Central memory CD8-positive, alpha-beta T cell (primary cell): ENCODE results near the gene TSPAN18.
A peak's percentile ranks its signal among the peaks of the same experiment; 100 is the strongest.

ENCODE experiments used
- ATAC-seq: fragments of 150-1000 bp; cut with Tn5 transposase; replicated peaks from 2 replicates; pipeline ENCODE4 v1.10.0; 2022; ENCODE audit warnings: mild to moderate bottlenecking, moderate FRiP score, moderate number of reproducible peaks; ENCODE audit not compliant: poor library complexity, severe bottlenecking; ENCODE audit errors: extremely low read depth
- DNase-seq, 2 donors: peaks; one replicate each; pipeline ENCODE4 v3.0.0; 2021; ENCODE audit warnings: low spot score in 2 of 2
- H3K27ac Mint-ChIP-seq: one replicate; pipeline ENCODE4 v1.8.0; 2022; ENCODE audit warnings: low read depth, mild to moderate bottlenecking, moderate library complexity, mixed read lengths
- H3K27me3 Mint-ChIP-seq: one replicate; pipeline ENCODE4 v1.8.0; 2022; ENCODE audit warnings: mixed read lengths
- H3K36me3 Mint-ChIP-seq: one replicate; pipeline ENCODE4 v1.8.0; 2022; ENCODE audit warnings: mild to moderate bottlenecking, moderate library complexity, mixed read lengths; ENCODE audit not compliant: insufficient read depth
- H3K4me1 Mint-ChIP-seq: one replicate; pipeline ENCODE4 v1.8.0; 2022; ENCODE audit warnings: mixed read lengths
- H3K4me3 Mint-ChIP-seq: one replicate; pipeline ENCODE4 v1.8.0; 2022; ENCODE audit warnings: mild to moderate bottlenecking, moderate library complexity, mixed read lengths
- H3K9me3 Mint-ChIP-seq: one replicate; pipeline ENCODE4 v1.8.0; 2022; ENCODE audit warnings: mixed read lengths

TSPAN18 gene

DNA sequence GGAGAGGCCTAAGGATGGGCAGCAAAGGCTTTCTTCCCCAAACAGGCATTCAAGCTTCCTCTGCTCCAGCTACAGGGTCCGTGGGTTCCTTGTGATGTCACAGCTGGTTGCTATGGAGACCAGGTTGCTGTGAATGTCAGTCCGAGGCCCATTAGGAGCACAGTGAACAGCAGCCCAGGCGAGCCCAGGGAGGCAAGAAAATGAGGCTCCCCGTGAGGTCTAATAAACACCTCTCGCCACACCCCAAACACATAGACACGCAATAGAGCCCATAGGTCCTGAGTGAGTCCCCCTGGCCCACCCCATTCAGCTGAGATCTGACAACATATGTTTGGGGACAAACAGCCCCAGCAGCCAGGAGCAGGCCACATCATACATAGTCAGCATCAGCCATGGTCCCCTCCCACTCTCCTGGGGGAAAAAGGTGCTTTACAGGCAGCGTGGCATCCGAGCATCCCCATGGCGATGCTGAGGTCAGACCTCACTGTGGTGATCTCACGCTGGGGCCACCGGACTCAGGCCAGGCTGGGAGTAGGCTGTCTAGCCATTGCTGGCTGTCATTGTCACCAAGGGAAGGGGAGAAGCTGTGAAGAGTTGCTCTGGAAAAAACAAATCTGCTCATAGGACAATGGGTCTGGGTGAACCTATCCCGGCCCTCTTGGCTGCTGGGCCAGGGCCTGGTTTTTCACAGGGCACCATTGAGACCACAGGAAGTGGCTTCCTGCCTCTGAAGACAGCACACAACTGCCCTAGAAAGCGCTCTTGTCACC, 247.1 kb downstream of the TSPAN18 start:
- no peaks in the 10 kb centered on the region for H3K36me3 Mint-ChIP-seq
- DNase-seq, result no peak
- ATAC-seq, result no peak

DNA sequence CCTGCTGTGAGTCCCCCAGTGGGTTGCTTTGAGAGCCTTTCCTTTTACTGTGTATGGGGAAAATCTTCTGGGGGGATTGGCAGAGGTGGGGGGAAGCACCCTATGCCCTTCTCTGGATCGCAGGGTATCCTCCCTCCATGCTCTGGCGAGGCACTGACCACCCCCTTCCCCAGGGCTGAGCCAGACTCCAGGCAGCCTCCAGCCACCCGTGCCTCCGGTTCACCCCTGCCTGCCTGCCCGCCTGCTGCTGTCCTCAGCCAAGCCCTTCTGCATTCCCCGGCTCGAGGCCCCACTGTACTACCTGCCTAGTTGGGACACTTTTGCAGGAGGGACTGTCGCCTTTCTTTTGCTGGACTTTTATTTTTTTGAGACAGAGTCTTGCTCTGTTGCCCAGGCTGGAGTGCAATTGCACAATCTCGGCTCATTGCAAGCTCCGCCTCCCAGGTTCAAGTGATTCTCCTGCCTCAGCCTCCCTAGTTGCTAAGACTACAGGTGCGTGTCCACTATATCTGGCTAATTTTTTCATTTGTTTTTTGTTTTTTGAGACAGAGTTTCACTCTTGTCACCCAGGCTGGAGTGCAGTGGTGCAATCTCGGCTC, 247.7 kb downstream of the TSPAN18 start:
- ATAC-seq (no peak), DNase-seq (no peak)
- H3K9me3 Mint-ChIP-seq, result no peaks in the 10 kb centered on the region
- no peak overlapping the region for H3K27ac Mint-ChIP-seq
- no peak overlapping the region for H3K4me3 Mint-ChIP-seq
- H3K27me3 Mint-ChIP-seq, result no peaks in the 10 kb centered on the region
- peaks cover 12% of the 10 kb centered on the region for H3K4me1 Mint-ChIP-seq
- no peaks in the 10 kb centered on the region for H3K36me3 Mint-ChIP-seq

More for the DNA sequence above, 247.1 kb downstream of the TSPAN18 start:
- Mint-ChIP-seq H3K9me3 (no peaks in the 10 kb centered on the region), H3K27me3 (no peaks in the 10 kb centered on the region), H3K27ac (no peak overlapping the region), H3K4me3 (no peak overlapping the region), H3K4me1 (peaks cover 12% of the 10 kb centered on the region)

DNA sequence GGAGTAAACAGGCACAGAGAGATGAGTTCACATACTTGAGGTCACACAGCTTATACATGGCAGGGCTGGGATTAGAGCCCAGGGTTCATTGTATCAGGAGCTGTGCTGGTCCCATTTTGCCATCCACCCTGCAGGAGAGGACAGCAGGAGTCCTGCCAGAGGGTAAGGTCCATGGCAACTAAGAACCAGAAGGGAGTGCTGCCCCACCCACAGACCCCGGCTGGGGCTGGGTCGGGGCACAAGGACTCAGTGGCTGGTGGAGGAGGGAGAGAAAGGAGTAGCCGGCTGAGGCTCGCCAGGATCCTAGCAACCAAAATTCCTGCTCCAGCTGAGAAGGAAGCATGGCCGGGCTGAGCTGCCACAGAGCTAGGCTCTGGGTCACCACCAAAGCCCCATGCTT, 249.8 kb downstream of the TSPAN18 start:
- H3K9me3 Mint-ChIP-seq, result no peaks in the 10 kb centered on the region
- ATAC-seq (no peak), DNase-seq (no peak)
- peaks cover 3% of the 10 kb centered on the region for H3K36me3 Mint-ChIP-seq
- H3K27me3 Mint-ChIP-seq, result no peaks in the 10 kb centered on the region
- no peak overlapping the region for H3K4me3 Mint-ChIP-seq
- no peak overlapping the region for H3K27ac Mint-ChIP-seq
- H3K4me1 Mint-ChIP-seq, result peaks cover 22% of the 10 kb centered on the region

DNA sequence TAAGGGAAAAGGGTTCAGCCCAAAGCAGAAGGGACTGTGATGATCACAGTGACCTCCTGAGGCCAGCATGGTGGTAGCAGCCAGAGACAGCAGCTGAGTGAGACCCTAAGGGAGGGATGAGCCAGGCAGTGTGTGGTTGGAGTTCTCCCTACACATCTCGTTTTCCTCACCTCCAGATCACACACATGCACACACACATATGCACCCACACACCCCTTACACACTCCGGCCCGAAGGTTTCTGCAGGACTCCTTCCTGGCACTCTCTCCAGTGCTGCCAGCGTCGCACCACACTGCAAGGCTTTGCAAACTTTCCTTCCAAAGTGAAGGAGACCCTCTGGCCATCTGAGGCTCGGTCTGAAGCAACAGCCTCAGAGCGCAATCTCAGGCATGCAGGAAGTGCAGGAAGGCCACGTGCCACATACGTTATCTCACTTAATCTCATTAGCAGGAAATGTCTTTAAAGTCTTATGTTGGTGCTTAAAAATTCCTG, 250.8 kb downstream of the TSPAN18 start:
- no peaks in the 10 kb centered on the region for H3K9me3 Mint-ChIP-seq
- H3K4me3 Mint-ChIP-seq, result no peak overlapping the region
- ATAC-seq (peak; percentile 52), DNase-seq (no peak)
- peaks cover 3% of the 10 kb centered on the region for H3K36me3 Mint-ChIP-seq
- H3K27me3 Mint-ChIP-seq, result no peaks in the 10 kb centered on the region
- peaks cover 28% of the 10 kb centered on the region for H3K4me1 Mint-ChIP-seq
- H3K27ac Mint-ChIP-seq, result no peak overlapping the region

DNA sequence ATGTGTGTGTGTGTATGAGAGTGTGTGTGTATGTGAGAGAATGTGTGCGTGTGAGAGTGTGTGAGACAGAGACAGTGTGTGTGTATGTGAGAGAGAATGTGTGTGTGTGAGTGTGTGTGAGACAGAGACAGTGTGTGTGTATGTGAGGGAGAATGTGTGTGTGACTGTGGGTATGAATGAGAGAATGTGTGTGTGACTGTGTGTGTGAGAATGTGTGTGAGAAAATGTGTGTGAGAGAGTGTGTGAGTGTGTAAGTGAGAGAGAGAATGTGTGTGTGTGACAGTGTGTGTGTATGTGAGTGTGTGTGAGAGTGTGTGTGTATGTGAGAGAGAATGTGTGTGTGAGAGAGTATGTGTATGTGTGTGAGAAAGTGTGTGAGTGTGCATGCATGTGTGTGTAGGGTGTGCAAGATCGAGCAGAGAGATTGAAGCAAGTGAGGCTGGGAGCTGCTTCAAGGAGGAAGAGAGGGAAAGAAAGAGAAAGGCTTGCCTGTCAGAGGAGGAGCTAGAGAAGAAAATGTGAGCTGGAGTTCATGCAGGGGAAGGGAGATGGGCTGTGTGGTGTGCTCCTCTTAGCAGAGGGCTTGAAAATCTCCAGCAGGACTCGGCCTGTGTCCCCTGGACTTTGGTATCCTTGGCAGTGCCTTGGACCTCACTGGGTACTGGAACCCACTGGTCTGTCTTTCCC, 251.7 kb downstream of the TSPAN18 start:
- no peak for DNase-seq

DNA sequence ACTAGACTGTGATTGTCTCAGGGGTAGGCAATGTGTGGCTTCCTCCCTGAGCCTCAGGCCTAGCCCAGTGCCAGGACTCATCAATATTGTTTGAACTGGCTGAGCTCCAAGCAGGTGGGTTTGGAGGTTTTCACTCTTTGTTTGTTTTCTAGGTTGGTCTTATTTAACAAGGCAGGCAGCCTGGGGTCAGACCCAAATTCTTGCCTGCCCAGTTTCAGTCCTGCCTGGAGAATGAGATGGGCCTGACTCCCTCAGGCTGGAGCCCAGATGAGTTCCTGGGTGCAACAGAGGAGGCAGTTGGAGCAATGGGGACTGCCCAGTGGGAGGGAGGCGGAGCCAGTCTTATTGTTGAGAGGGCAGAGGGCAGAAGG, 252.2 kb downstream of the TSPAN18 start:
- H3K36me3 Mint-ChIP-seq, result peaks cover 3% of the 10 kb centered on the region
- H3K9me3 Mint-ChIP-seq, result no peaks in the 10 kb centered on the region
- H3K27me3 Mint-ChIP-seq, result no peaks in the 10 kb centered on the region
- peaks cover 37% of the 10 kb centered on the region for H3K4me1 Mint-ChIP-seq
- peak; percentile 12 for ATAC-seq
- H3K4me3 Mint-ChIP-seq, result no peak overlapping the region
- no peak for DNase-seq
- H3K27ac Mint-ChIP-seq, result no peak overlapping the region

More for the DNA sequence above, 251.7 kb downstream of the TSPAN18 start:
- peaks cover 3% of the 10 kb centered on the region for H3K36me3 Mint-ChIP-seq
- H3K9me3 Mint-ChIP-seq, result no peaks in the 10 kb centered on the region
- ATAC-seq, result peak; percentile 17
- no peak overlapping the region for H3K4me3 Mint-ChIP-seq
- H3K4me1 Mint-ChIP-seq, result peaks cover 32% of the 10 kb centered on the region
- H3K27ac Mint-ChIP-seq, result no peak overlapping the region
- no peaks in the 10 kb centered on the region for H3K27me3 Mint-ChIP-seq

DNA sequence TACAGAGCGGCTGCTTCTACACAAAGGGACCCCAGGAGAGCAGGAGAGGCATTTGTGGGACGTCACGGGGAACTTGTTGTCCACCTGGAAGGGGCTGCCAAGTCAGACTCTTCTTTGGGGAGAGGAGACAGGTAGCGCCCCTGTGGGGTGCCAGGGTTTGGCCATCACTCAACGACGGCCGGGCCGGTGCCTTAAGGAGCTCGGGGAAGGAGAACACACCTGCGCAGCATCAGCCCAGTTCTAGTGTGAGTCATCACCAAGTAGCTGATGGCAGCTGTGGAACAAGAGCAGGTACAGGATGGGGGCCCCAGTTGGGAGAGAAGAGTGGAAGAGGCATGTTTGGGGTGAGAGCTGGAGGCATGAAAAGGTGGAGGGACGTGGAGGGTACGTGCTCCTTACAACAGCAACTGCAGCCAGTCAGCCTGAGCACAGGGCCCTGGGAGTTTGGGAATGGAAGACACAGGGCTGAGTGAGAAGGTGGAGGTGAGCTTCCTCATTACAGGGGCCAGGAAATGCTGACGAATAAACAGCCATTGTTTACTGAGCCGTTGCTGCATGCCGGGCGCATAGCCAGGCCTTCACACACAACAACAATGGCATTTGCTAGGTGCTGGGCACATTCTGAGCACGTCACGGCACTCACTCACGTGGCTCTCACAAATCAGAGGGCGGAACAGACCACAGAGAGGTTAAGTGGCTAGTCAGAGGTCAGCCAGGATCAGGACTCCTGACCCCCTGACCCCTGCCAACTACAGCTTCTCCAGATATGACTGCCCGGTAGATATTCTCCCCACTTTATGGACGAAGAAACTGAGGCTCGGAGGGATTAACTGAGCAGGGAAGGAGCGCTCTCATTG, 253.0 kb downstream of the TSPAN18 start:
- ATAC-seq (no peak), DNase-seq (no peak)
- Mint-ChIP-seq H3K9me3 (no peaks in the 10 kb centered on the region), H3K4me3 (no peak overlapping the region), H3K27ac (no peak overlapping the region), H3K27me3 (no peaks in the 10 kb centered on the region), H3K4me1 (peaks cover 34% of the 10 kb centered on the region), H3K36me3 (peaks cover 3% of the 10 kb centered on the region)

DNA sequence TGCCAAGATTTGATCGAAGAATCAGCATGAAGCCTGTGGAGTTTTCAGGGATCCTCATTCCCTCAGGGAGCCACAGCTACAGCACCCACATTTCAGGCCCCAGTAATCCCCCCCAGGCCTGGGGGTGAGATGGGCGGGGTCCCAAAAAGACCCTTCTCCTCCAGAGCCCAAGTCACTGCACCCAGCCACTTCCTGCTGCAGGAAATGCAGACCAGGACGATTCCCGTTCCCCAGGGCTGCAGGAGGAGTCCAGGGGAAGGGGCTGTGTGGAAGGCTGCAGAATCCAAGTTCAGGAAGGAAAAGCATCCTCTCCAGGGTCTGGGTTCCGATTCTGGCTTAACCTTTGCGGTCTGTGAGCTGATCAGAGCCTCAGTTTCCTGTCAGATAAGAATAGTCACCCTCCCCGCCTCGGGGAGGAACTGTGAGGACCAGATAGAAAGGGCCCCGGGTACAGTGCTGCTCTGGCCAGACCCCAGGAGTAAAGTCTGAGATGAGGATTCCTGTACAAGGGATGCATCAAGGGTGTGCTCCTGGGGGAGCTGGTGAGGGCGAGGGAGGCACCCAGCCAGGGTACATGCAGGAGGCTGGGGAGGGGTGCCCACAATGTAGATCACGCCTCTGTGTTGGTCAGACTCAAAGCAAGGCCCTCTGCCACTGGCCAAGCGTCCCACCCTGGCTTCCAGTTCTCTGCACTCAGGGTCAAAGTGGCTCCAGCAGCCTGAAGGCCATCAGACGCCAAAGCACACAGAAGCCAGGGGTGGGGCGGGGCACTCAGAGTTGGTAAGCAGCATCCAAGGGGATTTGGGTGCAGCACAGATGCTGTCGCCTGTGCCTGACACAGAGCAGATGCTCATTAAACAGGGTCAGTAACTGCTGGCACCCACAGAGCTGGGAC, 254.0 kb downstream of the TSPAN18 start:
- no peak overlapping the region for H3K27ac Mint-ChIP-seq
- ATAC-seq, result no peak
- peaks cover 3% of the 10 kb centered on the region for H3K36me3 Mint-ChIP-seq
- H3K9me3 Mint-ChIP-seq, result no peaks in the 10 kb centered on the region
- H3K27me3 Mint-ChIP-seq, result no peaks in the 10 kb centered on the region
- H3K4me3 Mint-ChIP-seq, result peak overlapping the region; percentile 39
- no peak for DNase-seq
- H3K4me1 Mint-ChIP-seq, result peaks cover 26% of the 10 kb centered on the region
